ENCODE measurements around the gene PYGB. TPM values are rescaled to one million over a fixed set of nuclear protein-coding genes. Genes with fewer than 3 reads are reported as not detected.

The PYGB gene
- total and polyA plus RNA-seq, 7 donors, result 4.9 to 22.3 (median 9.5) TPM

- TF ChIP-seq CTCF (IDR thresholded peaks at IDR 0.05), result no peak
- WGBS, 3 donors, result 66 to 83% (median 70%) methylated on average over 12 of the region's 12 CpGs
Measured at GRCh38 chr20:25254986-25255680, 7.2 kb downstream of the PYGB start.

GRCh38 chr20:25256226-25256859 is 8.5 kb downstream of the PYGB start:
- WGBS, 3 donors, result 52 to 64% (median 55%) methylated on average over 5 of the region's 5 CpGs
- H3K36me3 ChIP-seq (ENCODE audit: insufficient read depth in 1 of 2, low read depth in 1 of 2), result peaks cover 0 to 22% of the 10 kb centered on the region in 2 donors
- peaks cover 26% of the 10 kb centered on the region for H3K4me1 ChIP-seq
- no peaks in the 10 kb centered on the region for H3K27me3 ChIP-seq (ENCODE audit: insufficient read depth in 3 of 3, low read length in 2 of 3)
- DNase-seq, result peak in 1 of 2 donors; percentile 39
- H3K27ac ChIP-seq, result no peak overlapping the region
- no peak overlapping the region for H3K4me3 ChIP-seq
- ATAC-seq, result peak; percentile 35 to 68 (median 54)
- no peaks in the 10 kb centered on the region for H3K9me3 ChIP-seq
- no peak for TF ChIP-seq CTCF (IDR thresholded peaks at IDR 0.05)
- intact Hi-C loops (cut with DNase I), result loop anchor here in 1 of 2 donors (10.0 kb wide), 1 partner anchor 438 kb away; the partner anchor contains the start of gene ZNF337

More at GRCh38 chr20:25254986-25255680, 7.2 kb downstream of the PYGB start:
- peak; percentile 85 to 96 (median 92) for ATAC-seq
- H3K4me1 ChIP-seq, result peaks cover 27% of the 10 kb centered on the region
- H3K9me3 ChIP-seq, result no peaks in the 10 kb centered on the region
- H3K4me3 ChIP-seq, result no peak overlapping the region
- H3K36me3 ChIP-seq (ENCODE audit: insufficient read depth in 1 of 2, low read depth in 1 of 2), result peaks cover 0 to 10% of the 10 kb centered on the region in 2 donors
- peak in 1 of 2 donors; percentile 64 for DNase-seq
- no peak overlapping the region for H3K27ac ChIP-seq
- intact Hi-C loops (cut with DNase I), result loop anchor here in 1 of 2 donors (10.0 kb wide), 1 partner anchor 440 kb away; the partner anchor contains the start of gene ZNF337
- H3K27me3 ChIP-seq (ENCODE audit: insufficient read depth in 3 of 3, low read length in 2 of 3), result no peaks in the 10 kb centered on the region

- ATAC-seq (no peak), DNase-seq (peak in 1 of 2 donors; percentile 28)
- H3K9me3 ChIP-seq, result no peaks in the 10 kb centered on the region
- no peak overlapping the region for H3K4me3 ChIP-seq
- peaks cover 0 to 22% of the 10 kb centered on the region in 2 donors for H3K36me3 ChIP-seq (ENCODE audit: insufficient read depth in 1 of 2, low read depth in 1 of 2)
- H3K4me1 ChIP-seq, result peaks cover 20% of the 10 kb centered on the region
- TF ChIP-seq CTCF (IDR thresholded peaks at IDR 0.05), result no peak
- intact Hi-C loops (cut with DNase I), result loop anchor here in 1 of 2 donors (10.0 kb wide), 1 partner anchor 438 kb away; the partner anchor contains the start of gene ZNF337
- H3K27me3 ChIP-seq (ENCODE audit: insufficient read depth in 3 of 3, low read length in 2 of 3), result no peaks in the 10 kb centered on the region
- H3K27ac ChIP-seq, result no peak overlapping the region
- WGBS, 3 donors, result 89 to 95% (median 92%) methylated on average over 5 of the region's 5 CpGs
Measured at GRCh38 chr20:25257130-25257529, 9.2 kb downstream of the PYGB start.

- H3K27ac ChIP-seq, result no peak overlapping the region
- no peaks in the 10 kb centered on the region for H3K9me3 ChIP-seq
- DNase-seq, result peak in 1 of 2 donors; percentile 32
- no peak for TF ChIP-seq CTCF (IDR thresholded peaks at IDR 0.05)
- H3K4me3 ChIP-seq, result no peak overlapping the region
- H3K4me1 ChIP-seq, result peaks cover 20% of the 10 kb centered on the region
- ATAC-seq, result no peak
- H3K27me3 ChIP-seq (ENCODE audit: insufficient read depth in 3 of 3, low read length in 2 of 3), result no peaks in the 10 kb centered on the region
- intact Hi-C loops (cut with DNase I), result loop anchor here in 1 of 2 donors (10.0 kb wide), 1 partner anchor 437 kb away; the partner anchor contains the start of gene ZNF337
- WGBS, 3 donors, result 90 to 93% (median 91%) methylated on average over 10 of the region's 10 CpGs
- peaks cover 0 to 22% of the 10 kb centered on the region in 2 donors for H3K36me3 ChIP-seq (ENCODE audit: insufficient read depth in 1 of 2, low read depth in 1 of 2)
Measured at GRCh38 chr20:25257756-25258475, 10.0 kb downstream of the PYGB start.

Measured in psoas muscle (tissue), 8 donors.